ENCODE data around the gene SPINK1. TPM values are rescaled to one million over a fixed set of nuclear protein-coding genes. Genes with fewer than 3 reads are reported as not detected.
"Not testable (repeated sequence)": the region's sequence is repeated elsewhere in the genome, so short reads cannot be mapped to it uniquely, and the experiment has no call there.

The SPINK1 gene
- polyA plus RNA-seq, result not detected

DNA sequence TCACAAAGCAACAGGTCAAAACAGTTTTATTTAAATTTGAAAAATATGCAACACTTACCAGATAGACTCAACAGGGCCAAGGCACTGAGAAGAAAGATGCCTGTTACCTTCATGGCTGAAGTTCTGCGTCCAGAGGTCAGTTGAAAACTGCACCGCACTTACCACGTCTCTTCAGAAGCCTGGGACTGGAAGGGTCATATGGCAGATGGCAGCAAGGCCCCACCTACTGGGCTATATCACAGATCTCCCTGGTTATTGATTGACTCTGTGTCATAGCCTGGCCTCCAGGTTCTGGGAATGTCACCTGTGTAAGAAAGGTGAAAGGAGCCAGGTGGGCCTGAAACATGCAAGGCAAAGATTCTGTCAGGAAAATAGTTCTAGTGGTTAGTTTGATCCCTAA is at the start of gene SPINK1:
TSS of gene SPINK1 (minus strand) at position 207 of the 400 bp plus-strand sequence. CDS start at position 113, 94 bp downstream.
- Mint-ChIP-seq H3K27ac (no peak within 1 kb of the TSS), H3K4me3 (no peak within 1 kb of the TSS), H3K9me3 (no peaks in the 10 kb centered on the region), H3K36me3 (peaks cover 2% of the 10 kb centered on the region), H3K27me3 (peaks cover 3% of the 10 kb centered on the region), H3K4me1 (peaks cover 0 to 2% (median 0%) of the 10 kb centered on the region in 3 donors)

DNA sequence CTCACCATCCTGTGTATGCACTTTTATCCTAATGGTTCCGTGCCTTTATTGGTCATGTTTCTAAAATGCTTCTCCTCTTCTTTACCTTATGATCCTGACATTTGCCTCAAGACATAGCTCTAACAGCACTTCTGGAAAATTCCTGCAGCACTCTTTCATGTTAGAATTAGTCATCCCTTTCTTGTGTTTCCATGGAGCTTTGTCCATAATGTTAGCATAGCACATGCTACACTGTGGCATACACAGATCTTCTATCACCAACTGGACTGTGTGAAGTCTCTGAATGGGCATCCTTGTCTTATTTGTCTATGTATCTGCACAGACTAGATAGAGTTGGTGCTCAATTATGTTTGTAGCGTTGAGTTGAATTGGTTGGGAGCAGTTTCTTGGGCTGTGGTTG is 49.0 kb upstream of the SPINK1 start:
- no peak overlapping the region for H3K27ac Mint-ChIP-seq
- no peaks in the 10 kb centered on the region for H3K4me1 Mint-ChIP-seq
- H3K36me3 Mint-ChIP-seq, result peaks cover 2% of the 10 kb centered on the region
- H3K9me3 Mint-ChIP-seq, result peaks cover 0 to 2% (median 0%) of the 10 kb centered on the region in 3 donors
- H3K4me3 Mint-ChIP-seq, result no peak overlapping the region
- no peaks in the 10 kb centered on the region for H3K27me3 Mint-ChIP-seq

DNA sequence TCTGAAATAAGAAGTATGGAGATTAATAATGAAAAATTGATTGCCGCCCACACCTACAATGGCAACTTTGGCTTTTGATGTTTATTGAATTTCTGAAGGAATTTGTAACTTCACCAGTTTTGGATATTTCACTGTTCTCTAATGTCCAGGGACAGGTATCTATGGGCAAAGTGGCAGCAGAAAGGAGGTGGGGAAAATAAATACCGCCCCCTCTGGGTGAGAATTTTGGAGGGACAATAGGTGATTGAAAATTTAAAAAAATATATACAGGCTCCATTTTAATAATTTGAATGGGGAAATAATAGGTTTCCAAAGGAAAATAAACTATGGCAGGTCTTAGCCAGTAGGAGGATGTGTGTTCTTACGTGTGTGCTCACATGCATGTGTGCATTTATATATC is 48.3 kb upstream of the SPINK1 start:
- Mint-ChIP-seq H3K4me1 (no peaks in the 10 kb centered on the region), H3K4me3 (no peak overlapping the region), H3K27me3 (peaks cover under 1% of the 10 kb centered on the region), H3K36me3 (peaks cover 2% of the 10 kb centered on the region), H3K27ac (no peak overlapping the region), H3K9me3 (peaks cover 0 to 2% (median 0%) of the 10 kb centered on the region in 3 donors)

DNA sequence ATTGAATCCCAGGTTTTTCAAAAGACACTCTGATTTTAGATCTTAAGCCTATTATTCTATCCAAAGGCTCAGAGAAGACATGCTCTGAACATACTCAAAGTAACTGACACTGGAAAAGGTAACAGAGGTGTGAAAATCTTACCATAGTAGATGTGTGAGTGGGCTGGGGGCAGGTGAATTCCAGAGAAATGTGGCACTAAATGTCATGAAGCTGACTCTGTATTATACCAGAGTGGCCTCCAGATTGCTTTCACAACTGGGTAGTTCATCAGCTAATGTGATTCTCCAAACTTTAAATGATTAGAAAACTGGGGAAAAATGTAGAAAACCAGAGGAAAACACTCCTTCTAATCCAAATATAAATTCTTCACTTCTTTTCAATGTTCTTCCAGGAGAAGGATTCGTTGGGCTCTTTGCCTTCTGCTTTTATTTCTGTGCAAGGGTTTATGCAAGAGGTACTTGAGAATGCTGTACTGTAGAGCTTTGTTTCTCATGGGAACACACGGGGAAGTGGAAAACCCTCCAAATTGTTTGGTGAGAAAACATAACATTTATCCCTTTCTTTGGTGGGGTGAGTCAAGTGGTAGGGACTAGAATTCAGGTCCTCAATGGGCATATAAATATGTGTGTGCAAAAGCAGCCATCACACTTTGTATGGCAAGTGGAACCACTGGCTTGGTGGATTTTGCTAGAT is 46.7 kb upstream of the SPINK1 start, which contains the start of gene SCGB3A2:
TSS of gene SCGB3A2 (plus strand) at position 646 of the 694 bp plus-strand sequence. CDS start 93 bp downstream, outside the sequence.
- H3K36me3 Mint-ChIP-seq, result peaks cover 2% of the 10 kb centered on the region
- peaks cover 2% of the 10 kb centered on the region for H3K27me3 Mint-ChIP-seq
- H3K27ac Mint-ChIP-seq, result no peak within 1 kb of the TSS
- peak within 1 kb of the TSS in 1 of 4 donors; percentile 25 for H3K4me3 Mint-ChIP-seq
- no peaks in the 10 kb centered on the region for H3K9me3 Mint-ChIP-seq
- H3K4me1 Mint-ChIP-seq, result no peaks in the 10 kb centered on the region

DNA sequence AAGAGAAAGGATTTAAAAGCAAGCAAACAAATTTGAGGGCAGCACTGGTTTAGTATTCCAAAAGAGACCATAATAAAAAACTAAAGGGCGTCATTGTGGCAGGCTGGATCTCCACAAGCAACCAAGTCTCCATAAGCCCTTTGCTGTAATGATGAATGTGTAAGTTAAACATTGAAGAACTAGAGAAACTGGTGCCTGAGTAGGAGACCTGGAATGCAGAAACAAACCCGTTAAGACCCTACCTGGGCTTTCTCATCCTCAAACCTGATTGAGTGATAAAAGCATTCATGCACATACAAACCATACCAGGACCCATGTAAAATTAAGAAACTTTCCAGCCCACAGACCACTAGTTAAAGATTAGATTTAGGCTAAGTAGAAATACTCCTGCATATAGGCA is 45.2 kb upstream of the SPINK1 start:
- Mint-ChIP-seq H3K27ac (no peak overlapping the region), H3K4me3 (no peak overlapping the region), H3K4me1 (peaks cover 0 to 1% (median 0%) of the 10 kb centered on the region in 3 donors), H3K27me3 (peaks cover 2% of the 10 kb centered on the region), H3K9me3 (no peaks in the 10 kb centered on the region), H3K36me3 (no peaks in the 10 kb centered on the region)

DNA sequence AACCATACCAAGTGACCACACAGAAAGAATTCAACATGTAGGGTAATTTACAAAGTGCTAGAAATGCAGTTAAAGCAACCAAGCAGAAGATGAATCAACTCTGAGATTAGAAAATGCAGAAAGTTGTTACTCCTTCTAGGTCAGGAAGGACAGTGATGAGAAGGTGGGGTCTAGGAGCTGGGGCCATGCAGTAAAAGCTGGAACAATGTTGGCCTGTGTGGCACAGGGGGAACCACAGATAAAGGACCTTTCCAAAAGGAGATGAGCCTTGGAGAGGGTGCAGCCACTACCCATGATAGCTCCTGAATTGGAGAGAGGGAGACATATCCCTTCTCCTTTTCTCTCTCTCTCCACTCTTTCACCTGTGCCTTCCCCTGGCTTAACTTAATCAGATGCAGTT is 44.7 kb upstream of the SPINK1 start:
- Mint-ChIP-seq H3K27me3 (peaks cover 2% of the 10 kb centered on the region), H3K36me3 (no peaks in the 10 kb centered on the region), H3K9me3 (no peaks in the 10 kb centered on the region), H3K4me3 (no peak overlapping the region), H3K4me1 (peaks cover 0 to 1% (median 0%) of the 10 kb centered on the region in 3 donors), H3K27ac (no peak overlapping the region)

GRCh38 chr5:147874910-147875367 is 43.5 kb upstream of the SPINK1 start:
- Mint-ChIP-seq H3K4me1 (peaks cover 0 to 1% (median 0%) of the 10 kb centered on the region in 3 donors), H3K9me3 (no peaks in the 10 kb centered on the region), H3K4me3 (no peak overlapping the region), H3K27me3 (peaks cover 2% of the 10 kb centered on the region), H3K36me3 (no peaks in the 10 kb centered on the region), H3K27ac (no peak overlapping the region)

- H3K4me3 Mint-ChIP-seq, H3K27ac Mint-ChIP-seq, H3K36me3 Mint-ChIP-seq, H3K9me3 Mint-ChIP-seq, H3K27me3 Mint-ChIP-seq, H3K4me1 Mint-ChIP-seq: not testable (repeated sequence)
Measured at GRCh38 chr5:147874118-147874875, 42.8 kb upstream of the SPINK1 start.

DNA sequence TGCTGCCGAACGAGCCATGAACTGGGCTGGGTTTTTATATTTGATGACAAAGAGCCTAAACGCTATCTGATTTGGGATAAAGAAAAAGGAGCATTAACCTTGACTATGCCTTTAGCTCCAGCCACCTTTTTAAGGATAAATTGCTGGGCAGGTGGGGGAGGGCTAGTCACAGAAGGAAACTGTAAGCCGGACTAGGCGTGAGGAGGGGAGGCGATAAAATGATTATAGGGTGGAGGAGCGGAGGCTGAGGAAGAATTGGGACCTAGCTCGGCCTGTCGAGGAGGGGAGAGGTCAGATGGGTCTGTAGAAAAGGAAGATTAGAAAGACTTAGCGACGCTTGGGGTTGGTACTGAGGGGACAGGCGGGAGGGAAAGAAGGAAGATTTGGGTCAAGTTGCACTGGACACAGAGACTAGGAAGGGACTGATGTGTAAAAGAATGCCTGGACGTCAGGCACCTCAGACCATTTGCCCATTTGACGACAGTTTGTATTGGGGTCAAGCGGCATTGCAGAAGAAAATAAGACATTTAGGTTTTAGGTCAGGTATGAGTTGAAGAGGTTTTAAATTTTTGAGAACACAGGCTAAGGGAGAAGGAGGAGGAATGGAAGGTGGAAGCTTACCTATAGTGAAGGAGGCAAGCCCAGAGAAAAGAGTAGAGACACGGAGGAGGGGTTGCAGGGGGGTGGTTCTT is 41.4 kb upstream of the SPINK1 start:
- H3K27me3 Mint-ChIP-seq, H3K4me3 Mint-ChIP-seq, H3K9me3 Mint-ChIP-seq, H3K27ac Mint-ChIP-seq, H3K4me1 Mint-ChIP-seq, H3K36me3 Mint-ChIP-seq: not testable (repeated sequence)

GRCh38 chr5:147871980-147872549 is 40.6 kb upstream of the SPINK1 start:
- not testable (repeated sequence) for H3K9me3 Mint-ChIP-seq, H3K4me1 Mint-ChIP-seq, H3K27me3 Mint-ChIP-seq, H3K4me3 Mint-ChIP-seq, H3K36me3 Mint-ChIP-seq
- peak overlapping the region in 1 of 3 donors; percentile 21 for H3K27ac Mint-ChIP-seq

DNA sequence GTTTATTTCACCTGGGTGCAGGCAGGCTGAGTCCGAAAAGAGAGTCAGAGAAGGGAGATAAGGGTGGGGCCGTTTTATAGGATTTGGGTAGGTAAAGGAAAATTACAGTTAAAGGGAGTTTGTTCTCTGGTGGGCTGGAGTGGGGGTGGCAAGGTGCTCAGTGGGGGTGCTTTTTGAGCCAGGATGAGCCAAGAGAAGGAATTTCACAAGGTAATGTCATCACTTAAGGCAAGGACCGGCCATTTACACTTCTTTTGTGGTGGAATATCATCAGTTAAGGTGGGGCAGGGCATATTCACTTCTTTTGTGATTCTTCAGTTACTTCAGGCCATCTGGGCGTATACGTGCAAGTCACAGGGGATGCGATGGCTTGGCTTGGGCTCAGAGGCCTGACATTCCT is 38.4 kb upstream of the SPINK1 start:
- H3K27ac Mint-ChIP-seq, H3K4me1 Mint-ChIP-seq, H3K27me3 Mint-ChIP-seq, H3K36me3 Mint-ChIP-seq, H3K9me3 Mint-ChIP-seq, H3K4me3 Mint-ChIP-seq: not testable (repeated sequence)

GRCh38 chr5:147869112-147869511 is 37.6 kb upstream of the SPINK1 start:
- Mint-ChIP-seq H3K36me3 (no peaks in the 10 kb centered on the region), H3K27me3 (peaks cover 2% of the 10 kb centered on the region), H3K4me3 (no peak overlapping the region)

GRCh38 chr5:147863454-147864158 is 32.1 kb upstream of the SPINK1 start:
- Mint-ChIP-seq H3K4me1 (no peaks in the 10 kb centered on the region), H3K4me3 (no peak overlapping the region), H3K27me3 (no peaks in the 10 kb centered on the region), H3K27ac (no peak overlapping the region), H3K36me3 (no peaks in the 10 kb centered on the region), H3K9me3 (no peaks in the 10 kb centered on the region)

More at GRCh38 chr5:147869112-147869511, 37.6 kb upstream of the SPINK1 start:
- H3K27ac Mint-ChIP-seq, result no peak overlapping the region
- H3K4me1 Mint-ChIP-seq, result peaks cover 0 to 1% (median 0%) of the 10 kb centered on the region in 3 donors
- H3K9me3 Mint-ChIP-seq, result no peaks in the 10 kb centered on the region

DNA sequence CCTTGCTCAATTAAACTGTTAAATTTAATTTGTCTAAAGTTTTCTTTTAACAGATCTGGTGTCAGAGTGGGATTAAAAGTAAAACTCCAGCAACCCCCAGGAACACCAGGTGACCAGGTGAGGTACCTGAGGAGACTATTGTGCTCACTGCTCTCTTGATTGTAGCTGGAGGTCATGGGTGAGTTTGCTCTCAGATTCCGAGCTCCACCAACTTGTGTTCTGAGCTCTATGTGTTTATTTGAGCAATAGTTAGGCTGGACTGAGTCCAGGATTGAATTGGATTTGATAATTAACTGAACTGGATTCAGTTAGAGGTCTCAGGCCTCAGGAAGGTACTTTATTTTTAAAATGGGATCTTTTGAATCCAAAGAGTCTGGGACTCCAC is 29.2 kb upstream of the SPINK1 start:
- Mint-ChIP-seq H3K27me3 (no peaks in the 10 kb centered on the region), H3K27ac (no peak overlapping the region), H3K9me3 (no peaks in the 10 kb centered on the region), H3K36me3 (no peaks in the 10 kb centered on the region), H3K4me1 (no peaks in the 10 kb centered on the region), H3K4me3 (no peak overlapping the region)
